Testis (tissue), 3 donors: ENCODE data around the gene CUL4B. TPM values are rescaled to one million over a fixed set of nuclear protein-coding genes. Genes with fewer than 3 reads are reported as not detected.
"Not testable (repeated sequence)": the region's sequence is repeated elsewhere in the genome, so short reads cannot be mapped to it uniquely, and the experiment has no call there.

Source experiments
- DNase-seq: peaks from one replicate; pipeline ENCODE4 v3.0.0-alpha.2; 2019
- H3K27ac ChIP-seq, 2 donors: fragments of 200-600 bp; sonication (generic); one replicate each; pipeline ENCODE4 v1.5.1; 2019
- H3K27me3 ChIP-seq: fragments of 200-600 bp; sonication (generic); one replicate; pipeline ENCODE4 v1.5.1; 2019
- H3K36me3 ChIP-seq: fragments of 200-600 bp; sonication (generic); one replicate; pipeline ENCODE4 v1.5.1; 2017; ENCODE audit warnings: low read depth; ENCODE audit errors: missing control alignments
- H3K4me1 ChIP-seq: fragments of 200-600 bp; sonication (generic); one replicate; pipeline ENCODE4 v1.5.1; 2019
- H3K4me3 ChIP-seq, 2 donors: fragments of 200-600 bp; sonication (generic); one replicate each; pipeline ENCODE4 v1.5.1; 2017 to 2019
- H3K9me3 ChIP-seq: fragments of 200-600 bp; sonication (generic); one replicate; pipeline ENCODE4 v1.5.1; 2017
- CTCF ChIP-seq, 3 experiments: fragments of 450-650 bp in 2 of 3; fragments of 200-600 bp in 1 of 3; sonication (generic) in 1 of 3; IDR thresholded peaks; one replicate each; pipeline ENCODE4 v1.5.1; 2016 to 2019; ENCODE audit warnings: antibody characterized with exemption in 3 of 3, mild to moderate bottlenecking in 2 of 3, moderate library complexity in 1 of 3
- POLR2A ChIP-seq: fragments of 450-650 bp; IDR thresholded peaks from one replicate; pipeline ENCODE4 v1.6.1; 2017; ENCODE audit warnings: antibody characterized with exemption, mild to moderate bottlenecking, moderate library complexity
- WGBS, 2 donors: methylation state at CpG; one replicate each; pipeline ENCODE4 v1.1.5; 2018; 5-methylcytosine and 5-hydroxymethylcytosine counted together
- intact Hi-C: fragments of 100-400 bp; cut with DNase I; formaldehyde crosslinking; loops from one replicate; pipeline ENCODE4 v1.15.1; 2023; ENCODE audit warnings: low total_unique reads
- polyA plus RNA-seq: library from polyadenylated mRNA; stranded (reverse); fragments of 350-450 nt; fragmentation: Illumina TruSeq; extraction: RNeasy Lipid Tissue Mini Kit (QIAGEN cat#74804); gene quantifications from one replicate; pipeline ENCODE4 v1.2.3, GENCODE V29; 2014; ENCODE audit warnings: low read depth, low replicate concordance; ENCODE audit not compliant: insufficient read depth
- total RNA-seq, 2 donors: library from RNA; depleted of rRNA; stranded (reverse); fragments of >200 nt; gene quantifications; one replicate each; pipeline ENCODE4 v1.2.3, GENCODE V29; 2016

The CUL4B gene
- total and polyA plus RNA-seq, 3 donors from 2014 or later = 62.0 to 123 (median 111) TPM

DNA sequence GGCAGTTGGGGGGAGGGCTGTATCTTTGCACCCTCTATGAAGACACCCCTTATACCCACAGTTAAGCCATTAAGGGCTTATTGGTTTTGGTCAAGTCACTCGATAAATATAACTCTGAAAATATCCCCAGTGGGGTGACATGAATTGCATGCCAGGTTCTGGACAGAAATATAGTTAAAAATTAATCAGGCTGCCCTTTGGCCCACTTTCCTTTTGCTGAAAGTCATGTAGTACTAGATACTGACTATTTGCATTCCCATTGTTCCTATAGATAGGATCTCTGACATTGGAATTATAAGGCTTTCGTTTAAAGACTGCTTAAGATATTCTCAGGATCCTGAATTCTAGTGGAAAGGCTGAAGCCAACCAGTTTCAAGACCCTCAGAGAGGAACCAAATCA lies 48.1 kb downstream of the CUL4B start:
- no peaks in the 10 kb centered on the region for H3K4me1 ChIP-seq
- H3K27ac ChIP-seq = no peak overlapping the region
- WGBS, 2 donors = 68 to 88% methylated on average over 2 of the region's 2 CpGs
- no peaks in the 10 kb centered on the region for H3K9me3 ChIP-seq
- no peaks in the 10 kb centered on the region for H3K27me3 ChIP-seq
- TF ChIP-seq CTCF (IDR thresholded peaks at IDR 0.05) (no peak), POLR2A (no peak)
- H3K36me3 ChIP-seq = no peaks in the 10 kb centered on the region
- no peak for DNase-seq
- no peak overlapping the region for H3K4me3 ChIP-seq
- intact Hi-C loops = no loop called here

GRCh38 chrX:120512222-120512621 lies 48.5 kb downstream of the CUL4B start:
- Histone ChIP-seq H3K27ac (no peak overlapping the region), H3K36me3 (no peaks in the 10 kb centered on the region), H3K9me3 (no peaks in the 10 kb centered on the region), H3K4me1 (no peaks in the 10 kb centered on the region), H3K27me3 (no peaks in the 10 kb centered on the region), H3K4me3 (no peak overlapping the region)
- WGBS, 2 donors = 80 to 86% methylated on average over 1 to 3 of the region's 3 CpGs
- no peak for DNase-seq
- intact Hi-C loops = no loop called here
- TF ChIP-seq POLR2A = no peak
- TF ChIP-seq CTCF (IDR thresholded peaks at IDR 0.05) = no peak

DNA sequence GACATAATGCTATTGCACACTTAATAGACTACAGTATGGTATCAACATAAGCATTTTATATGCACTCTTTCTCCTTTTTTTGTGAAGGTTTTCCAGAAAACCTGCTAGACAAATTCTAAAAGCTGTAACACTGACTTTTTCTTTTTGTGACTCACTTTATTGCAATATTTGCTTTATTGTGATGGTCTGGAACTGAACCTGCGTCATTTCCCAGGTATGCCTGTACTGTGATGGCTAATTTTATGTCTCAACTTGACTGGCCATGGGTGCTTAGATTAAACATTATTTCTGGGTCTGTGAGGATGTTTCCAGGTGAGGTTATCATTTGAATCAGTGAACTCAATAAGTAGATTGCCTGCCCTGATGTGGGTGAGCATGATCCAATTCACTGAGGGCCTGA lies 56.2 kb downstream of the CUL4B start:
- no peak for DNase-seq
- TF ChIP-seq POLR2A (no peak), CTCF (IDR thresholded peaks at IDR 0.05) (no peak)
- Histone ChIP-seq H3K36me3 (no peaks in the 10 kb centered on the region), H3K9me3 (no peaks in the 10 kb centered on the region), H3K4me3 (no peak overlapping the region), H3K27ac (no peak overlapping the region), H3K4me1 (no peaks in the 10 kb centered on the region), H3K27me3 (no peaks in the 10 kb centered on the region)
- intact Hi-C loops = no loop called here
- 93% methylated on average over 1 of the region's 1 CpG; no CpG with 5 or more reads in 1 of the 2 donors for WGBS, 2 donors

GRCh38 chrX:120499301-120500072 lies 61.3 kb downstream of the CUL4B start:
- WGBS, 2 donors = 73 to 83% methylated on average over 2 to 4 of the region's 4 CpGs
- TF ChIP-seq CTCF (IDR thresholded peaks at IDR 0.05) (no peak), POLR2A (no peak)
- H3K27me3 ChIP-seq = no peaks in the 10 kb centered on the region
- no peak overlapping the region for H3K27ac ChIP-seq
- DNase-seq = no peak
- intact Hi-C loops = no loop called here
- no peaks in the 10 kb centered on the region for H3K4me1 ChIP-seq
- no peaks in the 10 kb centered on the region for H3K9me3 ChIP-seq
- H3K4me3 ChIP-seq = no peak overlapping the region
- H3K36me3 ChIP-seq = no peaks in the 10 kb centered on the region

GRCh38 chrX:120490119-120490518 lies 70.6 kb downstream of the CUL4B start:
- intact Hi-C loops, H3K9me3 ChIP-seq, H3K4me1 ChIP-seq, H3K4me3 ChIP-seq, DNase-seq, H3K27me3 ChIP-seq, H3K27ac ChIP-seq, H3K36me3 ChIP-seq: not testable (repeated sequence)
- WGBS, 2 donors = 89 to 100% methylated on average over 2 of the region's 2 CpGs
